ENCODE measurements around the gene VEPH1.

GRCh38 chr3:157502916-157503595, at the start of gene VEPH1:
- TF ChIP-seq POLR2A (IDR thresholded peaks at IDR 0.05; ENCODE audit: low read depth, low read length) (no peak), POLR2AphosphoS5 (IDR thresholded peaks at IDR 0.05; ENCODE audit: low read depth, low read length) (no peak), TAF1 (IDR thresholded peaks at IDR 0.05; ENCODE audit: low read depth, low read length) (no peak), SPI1 (IDR thresholded peaks at IDR 0.05; ENCODE audit: low read depth, low read length) (no peak)
